GM23248 (cell line): ENCODE data around the gene PEX5L.

Experiments
- EZH2 ChIP-seq: fragments of 200-600 bp; sonication (generic); IDR thresholded peaks from 2 replicates; pipeline ENCODE4 v1.6.1; 2018; ENCODE audit warnings: antibody characterized with exemption, mild to moderate bottlenecking; ENCODE audit not compliant: insufficient read depth, poor library complexity, severe bottlenecking
- EZH2phosphoT487 ChIP-seq: fragments of 200-600 bp; sonication (generic); IDR thresholded peaks from 2 replicates; pipeline ENCODE4 v1.6.1; 2018; ENCODE audit warnings: antibody characterized with exemption, moderate library complexity, mild to moderate bottlenecking, low read depth; ENCODE audit not compliant: insufficient read depth

- no peak for TF ChIP-seq EZH2
- TF ChIP-seq EZH2phosphoT487: no peak
Observed at GRCh38 chr3:179829401-179829800, 207.3 kb downstream of the PEX5L start.
